Panc1 (cell line): ENCODE data around the gene PLA2G4C. TPM values are rescaled to one million over a fixed set of nuclear protein-coding genes. Genes with fewer than 3 reads are reported as not detected.

Source experiments
- ATAC-seq: fragments of 200-7000 bp; cut with Tn5 transposase; 2 replicates; pipeline ENCODE4 v1.9.1; 2020; ENCODE audit warnings: mild to moderate bottlenecking, moderate library complexity
- BruUV-seq: library from RNA; stranded (reverse); fragments of 400-500 nt; replicated peaks from 2 replicates; lab custom pipeline; 2021; lab: Mats Ljungman, UMichigan
- CTCF ChIA-PET: fragments of 300-600 bp; sonication (Branson Sonifier 250); formaldehyde crosslinking; loops from one replicate; lab custom pipeline; 2022; ENCODE audit warnings: antibody characterized with exemption; lab: Charles Lee
- POLR2A ChIA-PET: fragments of 300-600 bp; sonication (Branson Sonifier 250); formaldehyde crosslinking; loops from one replicate; lab custom pipeline; 2022; ENCODE audit warnings: antibody characterized with exemption; lab: Charles Lee
- DNase-seq: peaks from one replicate; pipeline ENCODE4 v3.0.0-alpha.2; 2010; ENCODE audit warnings: low read depth, low spot score
- H3K27ac ChIP-seq: 2 replicates; pipeline ENCODE4 v1.5.1; 2011; ENCODE audit warnings: mild to moderate bottlenecking, low read length, inconsistent platforms
- H3K27me3 ChIP-seq: fragments of 200-500 bp; sonication (Bioruptor generic); 2 replicates; pipeline ENCODE4 v1.6.0; 2014; ENCODE audit warnings: low read length, inconsistent platforms; ENCODE audit not compliant: control insufficient read depth, insufficient read depth
- H3K36me3 ChIP-seq: fragments of 200-500 bp; sonication (Bioruptor generic); 2 replicates; pipeline ENCODE4 v1.5.1; 2014; ENCODE audit warnings: inconsistent platforms, mild to moderate bottlenecking, low read length, moderate library complexity; ENCODE audit not compliant: control insufficient read depth, insufficient read depth
- H3K4me1 ChIP-seq: 2 replicates; pipeline ENCODE4 v1.5.1; 2011; ENCODE audit warnings: inconsistent platforms, mild to moderate bottlenecking, low read length, moderate library complexity; ENCODE audit not compliant: control insufficient read depth, insufficient read depth
- H3K4me3 ChIP-seq, 2 experiments: 2 replicates each; pipeline ENCODE4 v1.5.1; 2011 to 2012; ENCODE audit warnings: low read depth in 2 of 2, low read length in 2 of 2, mild to moderate bottlenecking in 2 of 2, inconsistent platforms in 1 of 2, moderate library complexity in 1 of 2
- H3K9me3 ChIP-seq: fragments of 200-500 bp; sonication (Bioruptor generic); 2 replicates; pipeline ENCODE4 v1.5.1; 2014; ENCODE audit warnings: low read depth, mild to moderate bottlenecking, inconsistent platforms, low read length, moderate library complexity; ENCODE audit not compliant: control insufficient read depth, insufficient read depth
- POLR2AphosphoS5 ChIP-seq: IDR thresholded peaks from 2 replicates; pipeline ENCODE4 v1.6.1; 2012; ENCODE audit warnings: mild to moderate bottlenecking, low read depth, low read length, moderate library complexity
- SIN3A ChIP-seq: IDR thresholded peaks from 2 replicates; pipeline ENCODE4 v1.6.1; 2012; ENCODE audit warnings: low read depth, mild to moderate bottlenecking, low read length, moderate library complexity, borderline replicate concordance; ENCODE audit not compliant: insufficient read depth
- TCF7L2 ChIP-seq: IDR thresholded peaks from 2 replicates; pipeline ENCODE4 v1.6.1; 2011; ENCODE audit warnings: mild to moderate bottlenecking, low read depth, low read length, inconsistent platforms
- in situ Hi-C: cut with HindIII; loops from 2 replicates; pipeline ENCODE4 v1.10.0; 2016; ENCODE audit warnings: low sequenced_read_pairs, low pct_unique_long_range_greater_than_20kb
- intact Hi-C: fragments of 100-400 bp; cut with micrococcal nuclease; formaldehyde crosslinking; loops from one replicate; pipeline ENCODE4 v1.10.0; 2022; ENCODE audit not compliant: unreplicated experiment
- total RNA-seq: library from RNA; stranded (reverse); gene quantifications from one replicate; pipeline ENCODE4 v1.2.1, GENCODE V29; 2021; ENCODE audit not compliant: unreplicated experiment
- TF ChIP-seq, protein P1 (sequence below), 2 experiments: IDR thresholded peaks; 2 replicates each; pipeline ENCODE4 v1.6.1; 2011 to 2012; ENCODE audit warnings: low read depth in 2 of 2, control low read depth in 1 of 2, low read length in 1 of 2, mild to moderate bottlenecking in 1 of 2, moderate library complexity in 1 of 2; ENCODE audit not compliant: insufficient read depth in 1 of 2
- TF ChIP-seq, protein P2 (sequence below): fragments of 450-650 bp; IDR thresholded peaks from 2 replicates; pipeline ENCODE4 v1.5.1; 2017; ENCODE audit warnings: mild to moderate bottlenecking

The PLA2G4C gene
- total RNA-seq, 1 experiment from 2014 or later, result 2.0 TPM

DNA sequence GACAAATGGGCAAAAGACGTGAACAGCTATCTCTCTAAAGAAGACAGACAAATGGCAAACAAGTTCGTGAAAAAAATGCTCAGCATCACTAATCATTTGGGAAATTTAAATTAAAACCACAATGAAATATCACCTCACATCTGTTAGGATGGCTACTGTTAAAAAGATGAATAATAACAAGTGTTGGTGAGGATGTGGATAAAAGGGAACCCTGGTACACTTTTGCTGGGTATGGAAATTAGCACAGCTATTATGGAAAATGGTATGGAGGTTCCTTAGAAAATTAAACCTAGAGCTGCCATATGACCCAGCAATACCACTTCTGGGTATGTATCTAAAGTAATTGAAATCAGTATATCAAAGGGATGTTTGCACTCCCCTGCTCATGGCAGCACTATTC is 73.9 kb downstream of the PLA2G4C start:
- Histone ChIP-seq H3K27ac (no peak overlapping the region), H3K4me3 (no peak overlapping the region), H3K36me3 (no peaks in the 10 kb centered on the region), H3K9me3 (no peaks in the 10 kb centered on the region; the same call in 1 of the 2 replicates), H3K4me1 (no peaks in the 10 kb centered on the region), H3K27me3 (peaks cover 3% of the 10 kb centered on the region; the same call in 1 of the 2 replicates)
- in situ Hi-C loops (no loop called here), intact Hi-C loops (no loop called here)
- BruUV-seq, result no TSS peak
- DNase-seq (no peak), ATAC-seq (no peak)
- ChIA-PET POLR2A (interaction anchor here (0.6 kb wide), 1 partner anchor 157 kb away, joined by 3 read pairs; no protein-coding TSS in a partner anchor), CTCF (no interaction called here)
- TF ChIP-seq POLR2AphosphoS5, result no peak
- no peak for TF ChIP-seq TCF7L2
- TF ChIP-seq, protein P1, sequence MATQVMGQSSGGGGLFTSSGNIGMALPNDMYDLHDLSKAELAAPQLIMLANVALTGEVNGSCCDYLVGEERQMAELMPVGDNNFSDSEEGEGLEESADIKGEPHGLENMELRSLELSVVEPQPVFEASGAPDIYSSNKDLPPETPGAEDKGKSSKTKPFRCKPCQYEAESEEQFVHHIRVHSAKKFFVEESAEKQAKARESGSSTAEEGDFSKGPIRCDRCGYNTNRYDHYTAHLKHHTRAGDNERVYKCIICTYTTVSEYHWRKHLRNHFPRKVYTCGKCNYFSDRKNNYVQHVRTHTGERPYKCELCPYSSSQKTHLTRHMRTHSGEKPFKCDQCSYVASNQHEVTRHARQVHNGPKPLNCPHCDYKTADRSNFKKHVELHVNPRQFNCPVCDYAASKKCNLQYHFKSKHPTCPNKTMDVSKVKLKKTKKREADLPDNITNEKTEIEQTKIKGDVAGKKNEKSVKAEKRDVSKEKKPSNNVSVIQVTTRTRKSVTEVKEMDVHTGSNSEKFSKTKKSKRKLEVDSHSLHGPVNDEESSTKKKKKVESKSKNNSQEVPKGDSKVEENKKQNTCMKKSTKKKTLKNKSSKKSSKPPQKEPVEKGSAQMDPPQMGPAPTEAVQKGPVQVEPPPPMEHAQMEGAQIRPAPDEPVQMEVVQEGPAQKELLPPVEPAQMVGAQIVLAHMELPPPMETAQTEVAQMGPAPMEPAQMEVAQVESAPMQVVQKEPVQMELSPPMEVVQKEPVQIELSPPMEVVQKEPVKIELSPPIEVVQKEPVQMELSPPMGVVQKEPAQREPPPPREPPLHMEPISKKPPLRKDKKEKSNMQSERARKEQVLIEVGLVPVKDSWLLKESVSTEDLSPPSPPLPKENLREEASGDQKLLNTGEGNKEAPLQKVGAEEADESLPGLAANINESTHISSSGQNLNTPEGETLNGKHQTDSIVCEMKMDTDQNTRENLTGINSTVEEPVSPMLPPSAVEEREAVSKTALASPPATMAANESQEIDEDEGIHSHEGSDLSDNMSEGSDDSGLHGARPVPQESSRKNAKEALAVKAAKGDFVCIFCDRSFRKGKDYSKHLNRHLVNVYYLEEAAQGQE (IDR thresholded peaks at IDR 0.05; ENCODE audit: insufficient read depth in 1 of 2, low read depth in 2 of 2, low read length in 1 of 2), result no peak
- TF ChIP-seq, protein P2, sequence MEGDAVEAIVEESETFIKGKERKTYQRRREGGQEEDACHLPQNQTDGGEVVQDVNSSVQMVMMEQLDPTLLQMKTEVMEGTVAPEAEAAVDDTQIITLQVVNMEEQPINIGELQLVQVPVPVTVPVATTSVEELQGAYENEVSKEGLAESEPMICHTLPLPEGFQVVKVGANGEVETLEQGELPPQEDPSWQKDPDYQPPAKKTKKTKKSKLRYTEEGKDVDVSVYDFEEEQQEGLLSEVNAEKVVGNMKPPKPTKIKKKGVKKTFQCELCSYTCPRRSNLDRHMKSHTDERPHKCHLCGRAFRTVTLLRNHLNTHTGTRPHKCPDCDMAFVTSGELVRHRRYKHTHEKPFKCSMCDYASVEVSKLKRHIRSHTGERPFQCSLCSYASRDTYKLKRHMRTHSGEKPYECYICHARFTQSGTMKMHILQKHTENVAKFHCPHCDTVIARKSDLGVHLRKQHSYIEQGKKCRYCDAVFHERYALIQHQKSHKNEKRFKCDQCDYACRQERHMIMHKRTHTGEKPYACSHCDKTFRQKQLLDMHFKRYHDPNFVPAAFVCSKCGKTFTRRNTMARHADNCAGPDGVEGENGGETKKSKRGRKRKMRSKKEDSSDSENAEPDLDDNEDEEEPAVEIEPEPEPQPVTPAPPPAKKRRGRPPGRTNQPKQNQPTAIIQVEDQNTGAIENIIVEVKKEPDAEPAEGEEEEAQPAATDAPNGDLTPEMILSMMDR, result no peak
- no peak for TF ChIP-seq SIN3A

DNA sequence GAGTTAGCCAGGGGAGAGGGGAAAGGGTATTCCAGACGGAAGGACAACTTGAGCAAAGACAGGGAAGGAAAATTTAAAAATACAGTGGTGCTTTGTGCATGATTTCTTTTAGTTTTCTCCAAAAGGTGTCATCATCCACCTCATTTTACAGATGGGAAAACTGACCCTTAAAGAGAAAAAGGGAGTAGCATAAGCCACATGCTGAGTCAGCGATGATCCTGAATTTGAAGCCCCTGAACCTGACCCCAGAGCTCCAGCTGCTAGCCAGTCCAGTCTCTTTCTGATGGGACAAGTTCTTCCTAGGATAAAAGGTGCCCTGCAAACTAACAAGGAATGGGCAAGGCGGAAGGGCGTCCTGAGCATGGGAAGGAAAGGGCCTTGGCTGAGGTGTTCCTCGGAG is 77.0 kb downstream of the PLA2G4C start:
- no TSS peak for BruUV-seq
- ChIA-PET CTCF (no interaction called here), POLR2A (no interaction called here)
- no peak for ATAC-seq
- H3K4me3 ChIP-seq, result no peak overlapping the region
- no peak overlapping the region for H3K27ac ChIP-seq
- H3K4me1 ChIP-seq, result no peaks in the 10 kb centered on the region
- no peaks in the 10 kb centered on the region; the same call in 1 of the 2 replicates for H3K9me3 ChIP-seq
- DNase-seq, result no peak
- no peaks in the 10 kb centered on the region for H3K36me3 ChIP-seq
- H3K27me3 ChIP-seq, result no peaks in the 10 kb centered on the region
- TF ChIP-seq, protein P1 (IDR thresholded peaks at IDR 0.05; ENCODE audit: insufficient read depth in 1 of 2, low read depth in 2 of 2, low read length in 1 of 2), result no peak
- no peak for TF ChIP-seq POLR2AphosphoS5
- TF ChIP-seq SIN3A, result no peak
- TF ChIP-seq, protein P2, result no peak
- TF ChIP-seq TCF7L2, result no peak
- intact Hi-C loops, result no loop called here
- in situ Hi-C loops, result no loop called here
